Kasumi-1 (cell line): Measurements from ENCODE around the gene FLNB.
"Not testable (repeated sequence)": the region's sequence is repeated elsewhere in the genome, so short reads cannot be mapped to it uniquely, and the experiment has no call there.

Source experiments
- DNase-seq, 2 experiments: peaks; one replicate each; lab custom pipeline; 2025; lab: John Stamatoyannopoulos, UW

The FLNB gene

DNA sequence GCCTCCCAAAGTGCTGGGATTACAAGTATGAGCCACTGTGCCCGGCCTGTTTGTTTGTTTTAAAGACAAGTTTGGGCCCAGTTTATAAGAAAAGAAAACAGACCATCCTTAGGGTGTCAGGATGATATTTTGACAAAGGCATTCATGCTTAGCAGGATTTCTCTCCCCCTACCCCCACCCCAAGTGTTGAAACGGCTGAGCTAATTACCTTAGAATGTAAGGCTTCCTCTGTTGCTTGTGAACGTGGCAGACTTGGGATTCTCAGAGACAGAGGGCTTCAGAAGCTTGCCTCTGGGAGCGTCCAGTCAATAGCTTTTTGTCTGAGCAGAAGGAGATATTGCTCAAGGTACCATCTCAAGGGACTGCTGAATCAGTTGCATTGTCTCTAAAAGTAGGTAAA lies 24.0 kb downstream of the FLNB start:
- no peak for DNase-seq

DNA sequence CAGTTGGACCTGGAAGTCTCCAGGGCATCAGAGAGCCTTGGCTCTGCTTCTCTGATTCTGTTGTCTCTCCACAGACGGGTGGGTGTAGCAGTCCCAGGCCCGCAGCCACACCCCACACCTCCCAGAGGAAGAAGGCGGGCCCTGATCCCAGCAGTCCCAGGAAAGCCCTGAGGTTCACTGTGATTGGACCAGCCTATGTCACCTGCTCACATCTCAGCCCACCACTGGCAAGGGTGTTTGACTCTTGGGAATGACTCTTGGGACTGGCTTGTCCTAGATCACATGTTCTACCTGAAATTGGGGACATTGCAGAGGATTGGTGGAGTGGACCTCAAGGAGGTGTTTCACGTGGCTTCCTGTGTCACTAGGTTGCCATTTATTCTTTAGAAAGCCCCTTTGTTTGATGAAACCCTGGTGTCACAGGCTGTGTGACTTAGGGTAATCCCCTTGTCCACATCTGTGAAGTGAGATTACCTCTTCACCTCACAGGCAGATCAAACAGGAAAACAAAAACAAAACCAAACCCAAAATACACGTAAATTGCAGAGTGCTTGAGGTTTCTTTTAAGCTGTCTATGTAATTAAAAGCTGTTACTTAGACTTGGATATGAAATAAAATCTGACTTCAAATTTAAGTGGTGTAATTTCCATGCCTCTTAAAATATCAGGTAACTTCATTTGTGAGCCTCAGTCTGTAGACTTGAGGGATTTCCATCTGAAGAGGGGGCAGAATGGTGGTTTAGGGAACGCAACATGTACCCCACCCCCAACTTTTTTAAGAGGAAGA lies 26.7 kb downstream of the FLNB start:
- no peak for DNase-seq

DNA sequence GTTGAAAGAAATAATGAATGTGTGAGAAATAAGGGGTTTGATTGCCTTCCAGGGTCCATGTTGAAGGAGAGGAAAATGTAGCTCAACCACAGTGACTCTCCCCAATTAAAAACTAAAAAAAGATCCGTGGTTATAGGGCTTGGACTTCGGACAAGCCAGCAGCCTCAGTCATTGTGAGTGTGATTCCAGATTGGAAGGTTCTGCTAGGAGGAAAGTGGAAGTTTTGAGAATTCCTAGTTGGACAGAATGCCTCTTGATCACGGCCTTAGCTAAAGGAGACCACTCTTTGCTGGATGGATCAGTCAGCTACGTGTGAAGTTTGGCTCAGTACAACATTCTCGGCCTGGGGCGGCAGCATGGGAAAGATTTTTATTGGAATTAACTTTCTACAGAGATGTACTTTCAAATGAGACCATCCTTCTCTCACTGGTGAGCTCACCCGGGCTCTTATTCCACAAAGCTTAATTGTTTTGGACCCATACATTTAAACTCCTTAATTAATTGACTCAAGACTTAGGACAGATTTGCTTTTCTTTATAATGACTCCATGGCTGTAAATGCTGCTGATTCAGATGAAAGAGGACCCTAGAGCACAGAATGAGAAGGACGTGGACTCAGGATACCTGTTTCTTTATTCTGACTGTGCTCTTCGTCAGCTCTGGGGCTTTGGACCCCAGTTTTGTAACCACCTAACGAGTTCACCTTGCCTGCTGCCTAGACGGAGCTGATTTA lies 27.5 kb downstream of the FLNB start:
- no peak for DNase-seq

DNA sequence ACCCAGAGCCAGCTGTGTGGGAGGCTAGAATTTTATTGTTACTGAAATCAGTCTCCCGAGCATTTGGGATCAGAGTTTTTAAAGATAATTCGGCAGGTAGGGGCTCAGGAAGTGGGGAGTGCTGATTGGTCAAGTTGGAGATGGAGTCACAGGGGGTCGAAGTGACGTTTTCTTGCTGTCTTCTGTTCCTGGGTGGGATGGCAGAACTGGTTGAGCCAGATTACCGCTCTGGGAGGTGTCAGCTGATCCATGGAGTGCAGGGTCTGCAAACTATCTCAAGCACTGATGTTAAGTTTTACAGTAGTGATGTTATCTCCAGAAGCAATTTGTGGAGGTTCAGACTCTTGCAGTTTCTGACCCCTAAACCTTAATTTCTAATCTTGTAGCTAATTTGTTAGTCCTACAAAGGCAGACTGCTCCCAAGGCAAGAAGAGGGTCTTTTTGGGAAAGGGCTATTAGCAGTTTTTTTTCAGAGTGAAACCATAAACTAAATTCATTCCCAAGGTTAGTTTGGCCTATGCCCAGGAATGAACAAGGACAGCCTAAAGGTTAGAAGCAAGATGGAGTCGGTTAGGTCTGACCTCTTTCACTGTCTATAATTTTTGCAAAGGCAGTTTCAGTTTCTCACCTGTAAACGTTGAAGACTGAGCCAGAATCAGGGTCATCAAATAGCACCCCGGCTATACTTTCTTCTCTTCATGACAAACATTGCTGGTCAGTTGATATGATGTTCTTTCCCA lies 28.2 kb downstream of the FLNB start:
- DNase-seq = no peak

DNA sequence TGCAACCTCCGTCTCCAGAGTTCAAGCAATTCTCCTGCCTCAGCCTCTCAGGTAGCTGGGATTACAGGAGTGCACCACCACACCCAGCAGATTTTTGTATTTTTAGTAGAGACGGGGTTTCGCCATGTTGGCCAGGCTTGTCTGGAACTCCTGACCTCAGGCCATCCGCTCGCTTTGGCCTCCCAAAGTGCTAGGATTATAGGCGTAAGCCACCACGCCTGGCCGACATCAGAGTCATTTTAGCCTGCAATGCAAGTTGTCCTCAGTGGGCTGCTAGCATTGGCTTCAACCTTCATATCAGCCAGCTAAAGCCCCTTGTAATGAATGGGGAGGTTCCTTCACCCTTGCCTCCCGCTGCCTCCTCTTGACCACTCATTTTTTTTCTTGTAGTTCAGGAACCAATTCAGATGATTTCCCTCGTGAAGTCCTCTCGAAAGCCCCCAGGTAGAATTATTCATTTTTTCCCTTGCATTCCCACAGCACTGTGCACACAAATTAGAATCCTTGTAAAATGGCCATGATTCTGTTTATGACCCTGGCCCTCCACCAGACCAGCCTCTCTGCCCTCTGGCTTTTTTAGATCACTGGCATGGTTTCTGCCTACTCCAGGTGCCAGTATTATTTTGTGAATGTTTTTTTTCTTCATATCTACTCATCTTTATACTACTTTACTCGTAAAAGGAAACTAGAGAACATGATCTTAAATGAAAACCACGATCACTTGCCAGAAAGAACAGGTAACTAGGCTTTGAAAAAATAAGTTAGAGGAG lies 29.1 kb downstream of the FLNB start:
- no peak for DNase-seq

DNA sequence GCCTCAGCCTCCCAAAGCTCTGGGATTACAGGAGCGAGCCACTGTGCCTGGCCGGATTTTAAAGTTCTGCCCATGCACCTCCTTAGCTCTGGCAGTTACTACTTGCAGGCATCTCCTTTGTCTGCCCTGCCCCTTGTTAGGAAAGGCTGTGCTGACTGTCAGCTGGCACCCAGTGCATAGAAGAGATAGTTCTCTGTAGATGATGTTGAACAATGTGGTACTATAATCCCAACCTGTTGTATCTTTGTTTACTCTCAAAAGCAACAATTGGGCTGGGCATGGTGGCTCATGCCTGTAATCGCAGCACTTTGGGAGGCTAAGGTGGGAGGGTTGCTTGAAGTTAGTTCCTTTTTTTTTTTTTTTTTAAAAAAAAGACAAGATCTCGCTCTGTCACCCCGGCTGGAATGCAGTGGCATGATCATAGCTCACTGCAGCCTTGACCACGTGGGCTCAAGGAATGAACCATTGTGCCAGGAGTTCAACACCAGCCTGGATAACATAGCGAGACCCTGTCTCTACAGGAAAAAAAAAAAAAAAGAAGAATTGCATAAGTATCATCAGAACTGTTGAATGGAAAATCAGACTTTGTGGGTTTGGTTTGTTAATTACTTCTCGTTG lies 30.6 kb downstream of the FLNB start:
- DNase-seq = peak in 1 of 2 experiments; percentile 22

DNA sequence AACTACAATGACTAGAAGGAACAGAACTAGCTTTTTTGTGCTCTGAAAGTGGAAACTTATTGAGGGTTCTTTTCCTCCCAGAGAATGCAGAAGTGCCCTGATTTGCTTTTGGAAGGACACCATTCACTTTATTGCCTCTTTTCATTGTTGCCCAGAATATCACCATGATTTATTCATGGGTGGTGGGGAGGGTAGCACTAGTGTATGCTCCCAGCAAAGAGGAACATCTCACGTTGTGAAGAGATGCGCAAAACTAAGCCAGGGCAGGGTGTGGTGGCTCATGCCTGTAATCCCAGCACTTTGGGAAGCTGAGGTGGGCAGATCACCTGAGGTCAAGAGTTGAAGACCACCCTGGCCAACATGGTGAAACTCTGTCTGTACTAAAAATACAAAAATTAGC lies 31.4 kb downstream of the FLNB start:
- peak; percentile 20 to 25 for DNase-seq

DNA sequence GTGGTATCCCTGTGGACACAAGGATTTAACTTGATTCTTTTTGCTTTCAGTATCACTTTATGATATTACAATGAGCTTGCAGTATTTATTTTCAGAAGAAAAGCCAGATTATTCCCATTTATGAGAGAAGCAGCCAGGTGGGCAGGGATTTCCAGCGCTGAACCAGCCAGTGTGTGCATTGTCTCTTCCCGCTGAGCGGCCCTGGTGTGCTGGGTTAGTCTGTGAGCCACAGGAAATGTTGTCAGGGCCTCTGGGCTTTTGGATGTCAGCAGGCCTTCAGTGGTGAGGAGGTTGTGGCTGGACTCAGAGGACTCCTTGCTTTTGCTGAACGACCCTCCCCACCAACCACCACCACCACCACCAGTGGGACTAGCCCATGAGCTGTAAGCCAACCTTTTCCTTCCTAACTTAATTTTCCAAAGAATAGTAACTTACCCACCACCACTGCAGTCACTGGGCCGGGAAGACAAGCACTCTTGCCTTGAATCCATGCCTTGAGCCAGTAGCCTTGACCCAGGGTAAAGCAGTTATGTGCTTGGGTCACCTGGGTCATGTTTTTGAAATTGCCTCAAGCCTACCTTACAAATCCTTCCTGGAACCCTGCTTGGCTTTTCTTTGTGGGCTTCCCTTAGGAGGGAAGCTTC lies 33.1 kb downstream of the FLNB start:
- DNase-seq = no peak

DNA sequence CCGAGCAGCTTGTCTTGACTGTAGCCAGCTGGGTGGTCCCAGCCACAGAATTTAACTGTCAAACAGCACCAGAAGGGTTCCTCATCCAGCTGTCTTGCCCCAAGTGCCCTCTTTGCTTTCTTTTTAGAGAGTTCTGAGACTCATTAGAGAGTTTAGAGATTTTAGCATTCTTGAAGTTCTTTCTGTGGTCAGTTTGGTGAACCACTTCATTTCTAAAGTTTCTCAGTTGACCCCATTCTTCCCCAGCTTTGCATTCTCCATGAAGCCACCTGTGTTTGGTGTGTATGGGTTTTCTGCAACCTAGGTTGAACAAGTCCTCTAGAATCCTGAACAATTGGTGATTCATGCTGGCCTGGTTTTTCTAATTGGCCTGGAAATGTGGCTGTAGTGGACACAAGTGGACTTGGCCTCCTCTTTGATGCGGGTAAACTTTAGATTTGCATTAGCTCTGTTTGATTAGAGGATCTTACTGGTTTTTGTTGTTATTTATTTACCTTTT lies 33.7 kb downstream of the FLNB start:
- peak; percentile 43 to 48 for DNase-seq

DNA sequence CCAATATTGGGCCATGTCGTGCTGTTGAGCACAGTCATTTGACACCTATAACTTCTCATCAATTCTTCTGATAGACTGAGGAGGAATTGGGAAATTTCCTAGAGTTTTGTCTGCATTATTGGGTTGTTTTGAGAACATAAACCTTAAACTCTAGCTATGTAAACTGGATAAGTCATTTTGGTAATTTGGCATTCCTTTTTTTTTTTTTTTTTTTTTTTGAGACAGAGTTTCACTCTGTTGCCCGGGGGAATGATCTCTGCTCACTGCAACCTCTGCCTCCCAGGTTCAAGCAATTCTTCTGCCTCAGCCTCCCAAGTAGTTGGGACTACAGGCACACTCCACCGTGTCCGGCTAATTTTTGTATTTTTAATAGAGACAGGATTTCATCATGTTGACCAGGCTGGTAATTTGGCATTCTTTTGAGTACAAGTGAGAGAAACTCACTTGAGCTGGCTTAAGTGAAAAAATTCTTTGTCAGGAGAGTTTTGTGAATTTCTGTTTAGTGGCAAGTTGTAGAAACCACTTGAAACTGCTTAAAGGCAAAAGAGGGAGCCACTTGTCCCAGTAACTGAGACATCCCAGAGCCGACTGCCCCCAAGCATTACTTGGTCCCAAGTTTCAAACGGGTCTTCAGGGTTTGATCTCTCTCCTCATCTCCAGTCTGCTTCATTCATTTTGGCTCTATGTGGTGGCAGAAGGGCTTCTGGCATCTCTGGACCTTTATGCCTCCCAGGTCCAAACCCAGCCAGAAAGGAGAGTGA lies 34.9 kb downstream of the FLNB start:
- DNase-seq = no peak

DNA sequence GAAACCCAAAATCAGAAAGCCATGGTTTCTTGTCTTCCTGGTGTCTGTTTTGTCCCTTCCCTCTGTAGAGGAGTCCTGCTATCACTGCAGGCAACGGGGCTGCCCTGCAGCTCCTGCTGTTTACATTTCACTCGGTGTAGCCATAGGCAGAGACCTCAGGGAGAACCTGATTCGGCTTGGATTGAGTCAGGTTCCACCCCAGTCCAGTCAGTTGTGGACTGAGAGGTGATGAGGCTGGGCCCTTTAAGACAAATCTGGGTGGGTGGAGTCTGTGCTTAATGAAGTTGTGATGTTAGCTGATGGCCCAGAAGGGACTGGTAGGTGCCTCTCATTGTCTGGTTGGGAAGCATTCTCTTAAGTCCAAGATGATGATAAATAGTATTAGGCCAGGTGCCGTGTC lies 35.7 kb downstream of the FLNB start:
- DNase-seq = no peak

DNA sequence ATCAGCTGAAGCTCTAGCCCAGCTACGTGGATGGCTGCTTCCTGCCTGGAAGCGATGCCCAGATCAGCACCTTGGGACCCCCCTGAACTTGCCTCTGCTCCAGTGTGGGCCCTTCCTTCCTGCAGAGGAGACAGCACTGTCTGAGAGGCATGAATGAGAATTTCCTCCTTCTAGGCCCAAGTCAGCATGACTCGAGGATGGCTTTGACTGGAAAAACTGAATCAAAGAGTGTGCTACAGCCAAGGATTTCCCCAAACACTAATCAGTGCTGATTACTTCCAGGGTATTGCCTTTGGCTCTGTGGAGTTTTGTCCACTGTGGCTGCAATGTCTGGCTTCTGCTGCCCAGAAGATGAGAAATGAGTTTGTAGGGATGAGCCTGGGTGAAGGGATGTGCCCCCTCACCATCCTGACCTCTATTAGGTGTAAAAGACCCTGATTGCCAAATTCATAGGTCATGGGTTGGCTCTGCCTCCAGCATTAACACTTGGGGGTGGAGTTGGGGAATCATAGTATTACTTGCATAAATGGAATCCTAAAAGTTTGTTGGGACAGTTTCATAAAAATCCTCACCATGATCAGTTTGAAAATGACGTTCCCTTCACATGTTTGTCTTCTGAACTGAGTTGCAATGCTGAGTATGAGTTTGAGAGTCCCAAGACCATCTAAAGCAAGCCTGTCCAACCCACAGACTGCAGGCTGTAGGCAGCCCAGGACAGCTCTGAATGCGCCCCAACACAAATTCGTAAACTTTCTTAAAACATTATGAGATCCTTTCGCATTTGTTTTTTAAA lies 36.7 kb downstream of the FLNB start:
- DNase-seq = no peak

DNA sequence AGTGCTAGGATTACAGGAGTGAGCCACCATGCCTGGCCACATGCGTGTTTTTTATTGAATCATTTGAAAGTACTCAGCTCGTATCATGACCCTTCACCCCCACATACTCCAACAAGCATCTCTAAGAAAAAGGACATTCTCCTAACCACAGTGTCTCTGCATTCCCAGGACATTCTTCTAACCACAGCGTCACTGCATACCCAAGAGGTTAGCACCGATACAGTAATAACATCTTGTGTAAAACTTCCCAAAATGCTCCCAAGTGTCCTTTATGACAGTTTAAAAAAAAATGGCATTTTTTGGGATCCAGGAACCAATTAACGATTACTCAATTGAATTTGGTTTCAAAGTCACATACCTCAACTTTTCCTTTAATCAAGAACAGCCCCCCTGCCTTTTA lies 39.6 kb downstream of the FLNB start:
- DNase-seq = no peak

DNA sequence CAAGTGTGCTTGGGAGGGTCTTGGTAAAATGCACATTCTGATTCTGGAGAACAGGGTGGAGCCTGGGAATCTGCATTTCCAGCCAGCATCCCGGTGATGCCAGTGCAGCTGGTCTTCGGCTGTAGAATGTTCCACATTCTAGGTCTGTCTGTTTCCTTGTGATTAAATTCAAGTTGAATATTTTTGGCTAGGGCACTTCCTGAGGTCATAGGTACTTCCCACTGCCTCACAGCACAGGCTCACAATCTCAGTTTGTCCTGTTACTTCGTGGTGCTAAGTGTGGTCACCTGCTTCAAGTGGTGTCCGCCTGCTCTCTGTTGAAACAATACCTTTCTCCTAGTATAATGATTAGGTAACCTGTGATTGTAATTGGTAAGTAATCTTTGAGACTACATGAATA lies 40.1 kb downstream of the FLNB start:
- DNase-seq = no peak

DNA sequence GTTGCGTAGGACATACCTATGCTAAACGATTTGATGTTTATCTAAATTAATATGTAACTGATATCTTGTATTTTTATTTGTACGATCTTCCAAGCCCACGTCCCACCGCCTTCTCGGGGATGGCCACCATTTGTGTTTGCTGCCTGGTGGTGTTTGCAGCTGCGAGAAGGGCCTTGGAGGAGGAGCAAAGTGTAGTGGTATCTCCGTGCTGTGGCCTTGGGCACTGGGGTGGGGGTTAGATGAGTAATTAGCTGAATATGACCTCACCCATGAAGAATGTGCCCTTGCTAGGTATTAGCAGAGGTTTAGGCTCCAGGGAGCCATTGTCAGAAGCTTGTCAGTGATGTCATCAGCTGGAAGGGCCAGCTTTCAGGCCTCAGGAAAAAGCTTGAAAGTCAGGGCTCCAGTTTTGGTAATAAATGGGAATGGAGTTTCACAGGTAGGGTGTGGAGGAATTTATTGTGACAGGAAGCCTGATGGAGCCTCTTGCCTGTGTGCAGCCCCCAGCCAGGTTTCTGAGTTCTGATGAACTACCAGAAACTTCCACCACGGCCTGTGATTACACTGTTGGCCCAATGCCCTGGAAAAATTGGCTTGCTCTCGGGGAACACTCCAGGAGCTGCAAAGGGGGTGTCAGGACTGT lies 41.0 kb downstream of the FLNB start:
- no peak for DNase-seq

DNA sequence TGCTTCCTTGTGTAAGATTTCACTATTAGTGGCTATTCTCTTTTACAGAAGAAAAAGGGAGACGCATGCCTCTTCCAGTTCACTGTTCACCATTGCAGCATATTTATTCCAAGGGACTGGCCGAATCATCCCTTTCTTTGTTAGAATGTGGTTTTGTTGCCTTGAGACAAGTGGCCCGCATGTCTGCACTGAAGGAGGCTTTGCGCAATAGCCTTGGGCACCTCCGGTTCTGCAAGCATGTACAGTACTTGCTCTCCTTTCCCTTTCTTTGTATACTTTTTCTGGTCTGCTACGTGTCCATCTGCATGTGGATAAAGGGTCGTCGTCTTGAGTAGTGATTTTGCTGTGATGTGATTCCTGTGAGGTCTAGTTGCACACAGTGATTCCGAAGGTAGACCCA lies 43.0 kb downstream of the FLNB start:
- peak; percentile 30 to 35 for DNase-seq

DNA sequence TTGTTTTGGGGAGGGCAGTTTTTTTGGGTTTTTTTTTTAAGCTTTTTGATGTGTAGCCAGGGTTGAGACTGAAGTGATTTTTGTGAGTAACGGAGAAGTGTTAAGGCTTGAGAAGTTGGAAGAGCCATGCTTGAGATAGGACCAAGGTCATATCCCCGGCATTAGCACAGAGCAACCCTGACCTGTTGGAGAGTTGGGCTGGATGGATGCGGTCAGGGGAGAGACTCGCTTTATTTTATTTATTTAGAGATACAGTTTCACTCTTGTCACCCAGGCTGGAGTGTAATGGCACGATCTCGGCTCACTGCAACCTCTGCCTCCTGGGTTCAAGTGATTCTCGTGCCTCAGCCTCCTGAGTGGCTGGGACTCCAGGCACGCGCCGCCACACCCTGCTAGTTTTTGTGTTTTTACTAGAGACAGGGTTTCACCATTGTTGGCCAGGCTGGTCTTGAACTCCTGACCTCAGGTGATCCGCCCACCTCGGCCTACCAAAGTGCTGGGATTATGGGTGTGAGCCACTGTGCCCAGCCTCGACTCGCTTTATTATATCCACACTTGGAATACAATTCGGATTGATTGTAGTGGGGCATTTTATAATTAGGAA lies 43.5 kb downstream of the FLNB start:
- DNase-seq = not testable (repeated sequence)
